ENCODE data around the gene HOXD11. TPM values are rescaled to one million over a fixed set of nuclear protein-coding genes. Genes with fewer than 3 reads are reported as not detected.
A peak's percentile ranks its signal among the peaks of the same experiment; 100 is the strongest.

The HOXD11 gene
- total and polyA plus RNA-seq, 2 of the 13 experiments (the other 11 are each of a cell fraction or from before 2014, with no cell fraction given) = not detected

- no peak for TF ChIP-seq ZNF609 (CRISPR knock-in tag; IDR thresholded peaks at IDR 0.05; ENCODE audit: borderline replicate concordance)
- no peak for TF ChIP-seq RFXAP (CRISPR knock-in tag; IDR thresholded peaks at IDR 0.05; ENCODE audit: borderline replicate concordance)
- no peak for TF ChIP-seq ZNF878 (CRISPR knock-in tag; IDR thresholded peaks at IDR 0.05)
- no peak for TF ChIP-seq STAT6 (CRISPR knock-in tag; IDR thresholded peaks at IDR 0.05; ENCODE audit: borderline replicate concordance)
- peak; percentile 99 for TF ChIP-seq RAD21 (CRISPR knock-in tag; IDR thresholded peaks at IDR 0.05)
- TF ChIP-seq YEATS4 (CRISPR knock-in tag; IDR thresholded peaks at IDR 0.05; ENCODE audit: borderline replicate concordance) = no peak
- no peak for TF ChIP-seq SKI (IDR thresholded peaks at IDR 0.05; ENCODE audit: partially characterized antibody)
- TF ChIP-seq CBFB (CRISPR knock-in tag; IDR thresholded peaks at IDR 0.05) = peak; percentile 70; the same call in 1 of the 2 replicates
- no peak for TF ChIP-seq NR1H2 (CRISPR knock-in tag; IDR thresholded peaks at IDR 0.05; ENCODE audit: borderline replicate concordance, low read depth)
- 0 out of 2 replicates have a peak, but pooled peaks have one; percentile 75 for TF ChIP-seq ZNF674 (CRISPR knock-in tag; IDR thresholded peaks at IDR 0.05; ENCODE audit: low read depth)
- TF ChIP-seq ARID5B (CRISPR knock-in tag; IDR thresholded peaks at IDR 0.05) = peak; percentile 71
- TF ChIP-seq ZFP91 (CRISPR knock-in tag; IDR thresholded peaks at IDR 0.05; ENCODE audit: borderline replicate concordance) = peak; percentile 74
Observed at GRCh38 chr2:176096986-176097819, 9.9 kb upstream of the HOXD11 start (continued).
